ENCODE data around the gene FUS.

Gene FUS

GRCh38 chr16:31223044-31223443 lies 43.1 kb downstream of the FUS start:
- TF ChIP-seq CTCF (IDR thresholded peaks at IDR 0.05) = no peak

GRCh38 chr16:31224092-31224955 lies 44.4 kb downstream of the FUS start:
- no peak for TF ChIP-seq CTCF (IDR thresholded peaks at IDR 0.05)

- TF ChIP-seq CTCF (IDR thresholded peaks at IDR 0.05) = no peak
Observed at GRCh38 chr16:31225193-31225592, 45.3 kb downstream of the FUS start.

- no peak for TF ChIP-seq CTCF (IDR thresholded peaks at IDR 0.05)
Observed at GRCh38 chr16:31228206-31228605, 48.3 kb downstream of the FUS start.

- no peak for TF ChIP-seq CTCF (IDR thresholded peaks at IDR 0.05)
Observed at GRCh38 chr16:31229501-31229900, 49.6 kb downstream of the FUS start.

GRCh38 chr16:31238041-31238440 lies 58.1 kb downstream of the FUS start:
- no peak for TF ChIP-seq CTCF (IDR thresholded peaks at IDR 0.05)
